HCT116 (cell line): ENCODE results near the gene NT5E. TPM values are rescaled to one million over a fixed set of nuclear protein-coding genes. Genes with fewer than 3 reads are reported as not detected.

Experiments used
- ATAC-seq: fragments of 200-7000 bp; cut with Tn5 transposase; 2 replicates; pipeline ENCODE4 v1.9.1; 2020; ENCODE audit warnings: mild to moderate bottlenecking, moderate library complexity
- BruUV-seq: library from RNA; stranded (reverse); fragments of 400-500 nt; replicated peaks from 2 replicates; lab custom pipeline; 2021; lab: Mats Ljungman, UMichigan
- CTCF ChIA-PET: fragments of 300-600 bp; sonication (Branson Sonifier 250); formaldehyde crosslinking; loops from one replicate; lab custom pipeline; 2021; ENCODE audit warnings: antibody characterized with exemption; lab: Charles Lee
- POLR2A ChIA-PET: fragments of 300-600, 350-600 bp; sonication (Branson Sonifier 250); formaldehyde crosslinking; loops from one replicate; lab custom pipeline; 2021; ENCODE audit warnings: antibody characterized with exemption; lab: Charles Lee
- RAD21 ChIA-PET, 2 experiments: fragments of 300-600 bp; sonication (Branson Sonifier 250); formaldehyde crosslinking; loops; one replicate each; lab custom pipeline; 2023; ENCODE audit warnings: low total read pairs in 2 of 2; ENCODE audit not compliant: uncharacterized antibody in 2 of 2, unreplicated experiment in 2 of 2, low non-redundant PET in 1 of 2; lab: Charles Lee
- DNase-seq: peaks from one replicate; pipeline ENCODE4 v3.0.0-alpha.2; 2010; ENCODE audit warnings: low read depth, low spot score
- H2AFZ ChIP-seq: fragments of 200-600 bp; shearing (Covaris generic), sonication (generic); 2 replicates; pipeline ENCODE4 v1.6.1; 2017; ENCODE audit warnings: low read depth, mixed run types, mixed read lengths, antibody characterized with exemption, low read length; ENCODE audit not compliant: poor library complexity, severe bottlenecking
- H3K27ac ChIP-seq: 2 replicates; pipeline ENCODE4 v1.5.1; 2012; ENCODE audit warnings: low read depth, low read length
- H3K27me3 ChIP-seq: fragments of 200-600 bp; sonication (generic); 2 replicates; pipeline ENCODE4 v1.6.1; 2016; ENCODE audit warnings: mixed run types, low read length, mixed read lengths; ENCODE audit not compliant: insufficient read depth
- H3K36me3 ChIP-seq, 2 experiments: fragments of 200-500 bp in 1 of 2; fragments of 200-600 bp in 1 of 2; sonication (Bioruptor generic) in 1 of 2; sonication (generic) in 1 of 2; 2 replicates each; pipeline versions ENCODE4 v1.5.1 to v1.6.1; 2014 to 2016; ENCODE audit warnings: low read length in 2 of 2, inconsistent platforms in 1 of 2, mixed read lengths in 1 of 2, mixed run types in 1 of 2; ENCODE audit not compliant: insufficient read depth in 2 of 2, control insufficient read depth in 1 of 2
- H3K4me1 ChIP-seq, 2 experiments: fragments of 200-600 bp in 1 of 2; sonication (generic) in 1 of 2; 2 replicates each; pipeline versions ENCODE4 v1.5.1 to v1.6.1; 2012 to 2017; ENCODE audit warnings: low read length in 2 of 2, inconsistent platforms in 1 of 2, mild to moderate bottlenecking in 1 of 2, mixed read lengths in 1 of 2, mixed run types in 1 of 2, moderate library complexity in 1 of 2; ENCODE audit not compliant: insufficient read depth in 2 of 2, control insufficient read depth in 1 of 2
- H3K4me2 ChIP-seq: fragments of 200-600 bp; sonication (generic); 2 replicates; pipeline ENCODE4 v1.6.1; 2017; ENCODE audit warnings: mixed run types, low read length, mixed read lengths
- H3K4me3 ChIP-seq, 2 experiments: fragments of 200-600 bp in 1 of 2; sonication (generic) in 1 of 2; replicated peaks in 1 of 2; 2 replicates each; pipeline ENCODE4 v1.5.1; 2011 to 2016; ENCODE audit warnings: low read length in 2 of 2, control low read depth in 1 of 2, low read depth in 1 of 2, mild to moderate bottlenecking in 1 of 2, mixed read lengths in 1 of 2, mixed run types in 1 of 2
- H3K79me2 ChIP-seq: fragments of 200-600 bp; sonication (generic); 2 replicates; pipeline ENCODE4 v1.6.1; 2017; ENCODE audit warnings: mild to moderate bottlenecking, mixed run types, low read length, moderate library complexity, mixed read lengths; ENCODE audit not compliant: insufficient read depth
- H3K9ac ChIP-seq: fragments of 200-600 bp; sonication (generic); 2 replicates; pipeline ENCODE4 v1.6.1; 2016; ENCODE audit warnings: low read length, mixed read lengths
- H3K9me2 ChIP-seq: fragments of 200-600 bp; sonication (generic), shearing (Covaris generic); 2 replicates; pipeline ENCODE4 v1.6.1; 2017; ENCODE audit warnings: mixed run types, mild to moderate bottlenecking, moderate library complexity; ENCODE audit not compliant: insufficient read depth
- H3K9me3 ChIP-seq, 2 experiments: fragments of 200-500 bp in 1 of 2; fragments of 200-600 bp in 1 of 2; sonication (Bioruptor generic) in 1 of 2; sonication (generic) in 1 of 2; 2 replicates each; pipeline ENCODE4 v1.6.1; 2014 to 2017; ENCODE audit warnings: low read length in 2 of 2, mixed read lengths in 2 of 2, inconsistent platforms in 1 of 2, low read depth in 1 of 2, mild to moderate bottlenecking in 1 of 2, mixed run types in 1 of 2, moderate library complexity in 1 of 2; ENCODE audit not compliant: control insufficient read depth in 1 of 2, insufficient read depth in 1 of 2
- H4K20me1 ChIP-seq: fragments of 200-600 bp; sonication (generic), shearing (Covaris generic); 2 replicates; pipeline ENCODE4 v1.6.1; 2017; ENCODE audit warnings: mixed run types, mild to moderate bottlenecking, moderate library complexity; ENCODE audit not compliant: insufficient read depth
- CBX3 ChIP-seq: IDR thresholded peaks from 2 replicates; pipeline ENCODE4 v1.6.1; 2012; ENCODE audit warnings: low read depth
- CEBPB ChIP-seq: IDR thresholded peaks from 2 replicates; pipeline ENCODE4 v1.6.1; 2012; ENCODE audit warnings: low read depth
- EZH2 ChIP-seq: fragments of 200-600 bp; sonication (generic); IDR thresholded peaks from 2 replicates; pipeline ENCODE4 v1.6.1; 2017; ENCODE audit warnings: antibody characterized with exemption, mixed run types
- EZH2phosphoT487 ChIP-seq: fragments of 200-600 bp; IDR thresholded peaks from 2 replicates; pipeline ENCODE4 v1.6.1; 2018; ENCODE audit warnings: antibody characterized with exemption, borderline replicate concordance
- JUND ChIP-seq: IDR thresholded peaks from 2 replicates; pipeline ENCODE4 v1.6.1; 2012
- POLR2A ChIP-seq: IDR thresholded peaks from 2 replicates; pipeline ENCODE4 v1.7.0; 2011; ENCODE audit warnings: borderline replicate concordance; ENCODE audit not compliant: insufficient read depth, insufficient read length; ENCODE audit errors: extremely low read depth
- POLR2AphosphoS5 ChIP-seq: IDR thresholded peaks from 2 replicates; pipeline ENCODE4 v1.6.1; 2011; ENCODE audit warnings: mild to moderate bottlenecking, low read depth, low read length, moderate library complexity
- SIN3A ChIP-seq: IDR thresholded peaks from 2 replicates; pipeline ENCODE4 v1.6.1; 2012; ENCODE audit warnings: low read depth
- SP1 ChIP-seq: IDR thresholded peaks from 2 replicates; pipeline ENCODE4 v1.6.1; 2012; ENCODE audit warnings: low read depth
- TCF7L2 ChIP-seq: IDR thresholded peaks from 2 replicates; pipeline ENCODE4 v1.7.0; 2011; ENCODE audit warnings: borderline replicate concordance, inconsistent platforms; ENCODE audit not compliant: insufficient read depth, insufficient read length; ENCODE audit errors: extremely low read depth
- ZBTB33 ChIP-seq: IDR thresholded peaks from 2 replicates; pipeline ENCODE4 v1.6.1; 2011; ENCODE audit warnings: mild to moderate bottlenecking, low read length, moderate library complexity; ENCODE audit not compliant: insufficient replicate concordance; ENCODE audit errors: extremely low read depth
- ZNF274 ChIP-seq: fragments of 200-500 bp; sonication (Bioruptor generic); IDR thresholded peaks from 2 replicates; pipeline ENCODE4 v1.6.1; 2014; ENCODE audit warnings: mild to moderate bottlenecking, low read depth, low read length, inconsistent platforms
- intact Hi-C: fragments of 100-400 bp; cut with micrococcal nuclease; formaldehyde crosslinking; loops from 2 replicates; pipeline ENCODE4 v1.10.0; 2022
- total RNA-seq: library from RNA; stranded (reverse); gene quantifications from one replicate; pipeline ENCODE4 v1.2.1, GENCODE V29; 2021; ENCODE audit not compliant: unreplicated experiment

NT5E gene
- total RNA-seq, 1 experiment from 2014 or later, result 68.2 TPM

DNA sequence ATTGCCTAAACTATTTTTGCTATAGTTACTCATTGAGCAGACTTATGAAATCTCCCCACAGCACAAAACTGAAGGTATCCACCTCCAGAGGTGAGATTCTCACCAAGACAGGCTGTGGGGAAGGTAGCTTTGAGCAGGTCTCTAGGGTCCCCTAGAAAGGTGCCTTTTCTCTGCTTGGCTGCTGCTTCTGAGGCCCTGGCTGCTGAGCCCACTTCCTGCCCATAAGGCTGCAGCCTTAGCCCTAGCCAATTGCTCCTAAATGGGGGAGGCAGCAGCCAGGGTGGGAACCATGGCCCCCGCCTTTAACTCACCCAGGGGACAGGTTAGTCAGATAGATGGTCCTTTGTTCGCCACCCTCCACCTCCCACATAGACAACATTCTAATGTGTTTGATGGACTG, 3.6 kb downstream of the NT5E start:
- CTCF ChIA-PET, result interaction anchor here (1.4 kb wide), 1 partner anchor 29 kb away, joined by 3 read pairs; no protein-coding TSS in a partner anchor
- BruUV-seq, result no TSS peak
- POLR2A ChIA-PET, result interaction anchor here (4.9 kb wide), 1 partner anchor 11 kb away, joined by 45 read pairs; no protein-coding TSS in a partner anchor
- H3K9ac ChIP-seq, result no peak overlapping the region
- H3K36me3 ChIP-seq, result peaks cover 0 to 16% of the 10 kb centered on the region in 2 experiments; a peak in 2 of 4 replicates
- H3K4me2 ChIP-seq, result peak overlapping the region; percentile 82; the same call in 1 of the 2 replicates
- TF ChIP-seq EZH2 (no peak), SIN3A (0 out of 2 replicates have a peak, but pooled peaks have one; percentile 4), POLR2AphosphoS5 (peak; percentile 35; the same call in 1 of the 2 replicates), CBX3 (no peak), SP1 (no peak), ZNF274 (no peak), JUND (no peak), CEBPB (no peak), EZH2phosphoT487 (no peak)
- H3K9me2 ChIP-seq, result no peaks in the 10 kb centered on the region
- intact Hi-C loops, result no loop called here
- RAD21 ChIA-PET, result no interaction called here
- H3K4me1 ChIP-seq, result peaks cover 29 to 86% of the 10 kb centered on the region in 2 experiments
- H2AFZ ChIP-seq, result no peak overlapping the region
- ATAC-seq, result no peak
- H3K9me3 ChIP-seq, result no peaks in the 10 kb centered on the region
- H3K4me3 ChIP-seq, result no peak overlapping the region
- H4K20me1 ChIP-seq, result no peaks in the 10 kb centered on the region
- H3K27me3 ChIP-seq, result no peaks in the 10 kb centered on the region
- no peak for DNase-seq
- H3K79me2 ChIP-seq, result peaks cover 81% of the 10 kb centered on the region
- H3K27ac ChIP-seq, result no peak overlapping the region

- H3K4me1 ChIP-seq, result peaks cover 46 to 98% of the 10 kb centered on the region in 2 experiments
- CTCF ChIA-PET, result no interaction called here
- TF ChIP-seq POLR2AphosphoS5 (peak; percentile 48; the same call in 1 of the 2 replicates), TCF7L2 (no peak), ZBTB33 (no peak), POLR2A (no peak)
- H3K9me3 ChIP-seq, result no peaks in the 10 kb centered on the region
- H3K27me3 ChIP-seq, result no peaks in the 10 kb centered on the region
- ATAC-seq (no peak), DNase-seq (no peak)
- no peak overlapping the region for H3K27ac ChIP-seq
- intact Hi-C loops, result no loop called here
- RAD21 ChIA-PET, result no interaction called here
- H3K9me2 ChIP-seq, result no peaks in the 10 kb centered on the region
- BruUV-seq, result no TSS peak
- H3K4me3 ChIP-seq, result no peak overlapping the region
- peaks cover 0 to 16% of the 10 kb centered on the region in 2 experiments; a peak in 2 of 4 replicates for H3K36me3 ChIP-seq
- H2AFZ ChIP-seq, result no peak overlapping the region
- no peak overlapping the region for H3K9ac ChIP-seq
- H4K20me1 ChIP-seq, result no peaks in the 10 kb centered on the region
- POLR2A ChIA-PET, result interaction anchor here (0.6 to 2.0 kb wide), 3 partner anchors 9 to 174 kb away, joined by 3 to 9 read pairs (median 3); no protein-coding TSS in a partner anchor
- H3K79me2 ChIP-seq, result peaks cover 83% of the 10 kb centered on the region
- H3K4me2 ChIP-seq, result peak overlapping the region; percentile 50; the same call in 1 of the 2 replicates
These were observed 5.7 kb downstream of the NT5E start for GRCh38 chr6:85455471-85456026.
